ENCODE data around the gene CRLF3.
"Not testable (repeated sequence)": the region's sequence is repeated elsewhere in the genome, so short reads cannot be mapped to it uniquely, and the experiment has no call there.

Gene CRLF3

GRCh38 chr17:30812218-30813177, 12.0 kb downstream of the CRLF3 start:
- DNase-seq, result no peak

DNA sequence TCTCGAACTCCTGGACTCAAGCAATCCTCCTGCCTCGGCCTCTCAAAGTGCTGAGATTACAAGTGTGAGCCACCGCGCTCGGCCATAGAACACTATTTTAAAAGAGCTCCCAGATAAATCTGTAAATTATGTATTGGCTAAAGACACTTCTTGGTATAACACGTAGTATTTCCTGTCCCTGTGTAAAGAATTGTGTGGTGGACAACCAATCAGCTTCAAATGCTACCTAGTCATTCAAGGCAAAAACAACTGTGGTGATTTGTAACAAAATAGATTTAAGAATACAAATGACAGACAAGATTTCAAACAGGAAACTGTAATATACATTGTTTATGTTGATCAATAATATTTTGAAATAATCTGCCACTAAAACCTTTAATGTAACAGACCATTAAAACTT, 14.6 kb downstream of the CRLF3 start:
- no peak for DNase-seq

GRCh38 chr17:30808785-30809286, 15.7 kb downstream of the CRLF3 start:
- peak; percentile 81 for DNase-seq

GRCh38 chr17:30807896-30808295, 16.6 kb downstream of the CRLF3 start:
- no peak for DNase-seq

- DNase-seq, result no peak
These were observed 18.5 kb downstream of the CRLF3 start for GRCh38 chr17:30805944-30806456.

GRCh38 chr17:30801671-30802070, 22.8 kb downstream of the CRLF3 start:
- DNase-seq, result no peak

- DNase-seq, result no peak
These were observed 28.5 kb downstream of the CRLF3 start for GRCh38 chr17:30796016-30796415.

GRCh38 chr17:30794372-30794771, 30.1 kb downstream of the CRLF3 start:
- no peak for DNase-seq

DNA sequence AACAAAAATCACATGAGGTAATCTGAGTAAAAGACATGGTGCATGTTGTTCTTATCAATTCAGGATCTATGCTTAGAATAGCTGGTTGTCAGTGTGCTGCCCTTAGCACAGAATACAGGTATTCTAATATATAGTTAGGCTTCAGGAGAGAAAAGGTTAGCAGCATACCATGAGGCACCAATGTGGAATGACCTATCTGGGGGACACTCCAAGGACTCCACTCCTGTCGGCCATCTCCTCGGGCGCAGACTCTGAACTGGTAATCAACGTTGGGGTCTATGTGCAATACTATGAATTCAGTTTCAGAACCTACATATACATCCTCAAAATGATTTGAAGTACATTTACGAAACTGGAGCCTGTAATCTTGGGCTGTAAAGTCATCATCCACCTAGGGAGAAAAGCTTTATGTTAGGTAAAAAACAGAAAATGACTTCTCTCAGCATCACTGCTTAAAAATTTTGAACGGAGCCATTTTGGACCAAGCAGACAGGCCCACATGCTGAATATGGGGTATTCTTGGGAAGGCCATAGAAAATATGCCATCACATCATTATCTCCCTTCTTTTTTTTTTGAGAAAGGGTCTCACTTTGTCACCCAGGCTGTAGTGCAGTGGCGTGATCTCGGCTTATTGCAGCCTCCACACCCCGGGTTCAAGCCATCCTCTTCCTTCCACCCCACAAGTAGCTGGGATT, 31.1 kb downstream of the CRLF3 start:
- no peak for DNase-seq

DNA sequence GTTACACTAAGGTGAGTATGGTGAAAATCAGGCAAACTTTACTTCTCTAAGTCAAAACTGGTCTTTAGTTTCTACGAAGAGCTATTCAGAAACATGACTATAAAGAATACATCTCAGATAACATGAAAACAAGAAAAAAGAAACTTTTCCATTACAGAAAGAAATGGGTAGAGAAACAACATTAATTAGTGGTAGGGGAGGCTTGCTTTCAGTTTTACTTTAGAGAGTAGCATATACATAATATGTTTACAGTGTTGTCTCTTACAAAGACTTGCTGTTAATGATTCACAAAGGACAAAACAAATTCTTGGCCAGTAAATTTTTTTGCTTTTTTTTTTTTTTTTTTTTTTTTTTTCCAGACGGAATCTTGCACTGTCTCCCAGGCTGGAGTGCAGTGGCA, 34.2 kb downstream of the CRLF3 start:
- DNase-seq, result no peak

- DNase-seq, result no peak
These were observed 35.6 kb downstream of the CRLF3 start for GRCh38 chr17:30788918-30789317.

- DNase-seq, result no peak
These were observed 42.3 kb downstream of the CRLF3 start for GRCh38 chr17:30782206-30782605.

- DNase-seq, result no peak
These were observed 44.1 kb downstream of the CRLF3 start for GRCh38 chr17:30780343-30780742.

GRCh38 chr17:30768771-30769170, 55.7 kb downstream of the CRLF3 start:
- not testable (repeated sequence) for DNase-seq

- DNase-seq, result not testable (repeated sequence)
These were observed 56.7 kb downstream of the CRLF3 start for GRCh38 chr17:30767641-30768404.

GRCh38 chr17:30761060-30761459, 63.4 kb downstream of the CRLF3 start:
- DNase-seq, result no peak

DNA sequence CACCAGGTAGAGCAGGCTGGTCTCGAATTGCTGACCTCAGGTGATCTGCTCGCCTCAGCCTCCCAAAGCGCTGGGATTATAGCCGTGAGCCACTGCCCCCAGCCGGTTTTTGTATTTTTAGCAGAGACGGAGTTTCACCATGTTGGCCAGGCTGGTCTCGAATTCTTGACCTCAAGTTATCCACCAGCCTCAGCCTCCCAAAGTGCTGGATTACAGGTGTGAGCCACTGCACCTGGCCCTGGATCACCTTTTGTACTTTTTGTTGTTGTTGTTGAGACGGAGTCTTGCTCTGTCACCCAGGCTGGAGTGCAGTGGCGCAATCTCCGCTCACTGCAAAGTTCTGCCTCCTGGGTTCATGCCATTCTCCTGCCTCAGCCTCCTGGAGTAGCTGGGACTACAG, 71.2 kb downstream of the CRLF3 start:
- not testable (repeated sequence) for DNase-seq

DNA sequence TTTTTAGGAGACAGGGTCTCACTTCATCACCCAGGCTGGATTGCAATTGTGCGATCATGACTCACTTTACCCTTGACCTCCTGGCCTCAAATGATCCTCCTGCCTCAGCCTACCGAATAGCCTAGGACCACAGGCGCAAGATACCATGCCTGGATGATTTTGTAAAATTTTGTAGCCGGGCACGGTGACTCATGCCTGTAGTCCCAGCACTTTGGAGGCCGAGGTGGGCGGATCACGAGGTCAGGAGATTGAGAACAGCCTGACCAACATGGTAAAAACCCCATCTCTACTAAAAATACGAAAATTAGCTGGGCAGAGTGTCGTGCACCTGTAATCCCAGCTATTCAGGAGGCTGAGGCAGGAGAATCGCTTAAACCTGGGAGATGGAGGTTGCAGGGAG, 73.5 kb downstream of the CRLF3 start:
- not testable (repeated sequence) for DNase-seq

DNA sequence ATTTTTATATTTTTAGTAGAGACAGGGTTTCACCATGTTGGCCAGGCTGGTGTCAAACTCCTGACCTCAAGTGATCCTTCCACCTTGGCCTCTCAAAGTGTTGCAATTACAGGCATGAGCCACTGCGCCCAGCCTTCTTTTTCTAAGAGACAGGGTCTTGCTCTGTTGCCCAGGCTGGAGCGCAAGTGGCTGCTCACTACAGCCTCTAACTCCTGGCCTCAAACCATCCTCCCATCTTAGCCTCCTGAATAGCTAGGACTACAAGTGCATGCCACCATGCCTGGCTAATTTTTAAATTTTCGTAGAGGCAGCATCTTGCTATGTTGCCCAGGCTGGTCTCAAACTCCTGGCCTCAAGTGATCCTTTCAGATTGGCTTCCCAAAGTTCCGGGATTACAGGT, 76.9 kb downstream of the CRLF3 start:
- DNase-seq, result not testable (repeated sequence)

DNA sequence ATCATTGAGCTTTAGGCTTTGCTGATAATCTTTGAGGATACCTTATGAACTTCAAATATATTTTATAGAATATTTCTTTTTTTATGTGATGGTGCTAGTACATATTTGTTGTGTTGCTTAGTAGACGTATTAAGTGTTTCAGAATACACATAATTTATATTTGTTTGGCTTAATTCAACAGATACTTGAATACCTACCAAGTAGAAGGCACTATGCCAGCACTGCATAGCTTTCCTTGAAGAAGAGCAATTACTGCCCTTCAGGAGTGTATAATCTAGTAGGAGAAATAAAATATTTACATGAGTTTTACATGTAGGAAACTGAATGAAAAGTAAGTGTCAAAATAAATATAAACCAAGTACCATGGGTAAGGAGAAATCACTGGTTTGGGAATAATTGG, 81.8 kb downstream of the CRLF3 start:
- DNase-seq, result not testable (repeated sequence)

GRCh38 chr17:30736371-30736770, 88.1 kb downstream of the CRLF3 start:
- DNase-seq, result not testable (repeated sequence)

- not testable (repeated sequence) for DNase-seq
These were observed 88.8 kb downstream of the CRLF3 start for GRCh38 chr17:30735644-30736043.

DNA sequence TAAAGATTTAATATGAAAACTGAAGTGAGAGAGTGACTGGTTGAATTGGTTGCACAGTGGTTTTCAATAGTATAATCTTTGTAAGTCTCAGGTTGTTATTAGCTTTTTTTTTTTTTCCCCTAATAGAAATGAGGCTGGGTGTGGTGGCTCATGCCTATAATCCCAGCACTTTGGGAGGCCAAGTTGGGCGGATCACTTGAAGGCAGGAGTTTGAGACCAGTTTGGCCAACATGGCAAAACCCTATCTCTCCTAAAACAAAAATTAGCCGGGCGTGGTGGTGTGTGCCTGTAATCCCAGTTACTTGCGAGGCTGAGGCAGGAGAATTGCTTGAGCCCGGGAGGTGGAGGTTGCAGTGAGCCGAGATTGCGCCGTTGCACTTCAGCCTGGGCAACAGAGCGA, 89.3 kb downstream of the CRLF3 start:
- DNase-seq, result not testable (repeated sequence)

All from CD4-positive, alpha-beta T cell treated with Interleukin-4 for 4 hours (primary cell).